HepG2 (cell line): ENCODE results near the gene ANKRD22. TPM values are rescaled to one million over a fixed set of nuclear protein-coding genes. Genes with fewer than 3 reads are reported as not detected.

Experiments used
- SP2 ChIP-seq: sonication (generic); formaldehyde crosslinking; IDR thresholded peaks from 2 replicates; pipeline ENCODE4 v1.5.1; 2020; ENCODE audit warnings: mild to moderate bottlenecking, missing genetic modification reagents
- SRSF9 ChIP-seq: fragments of 200-400 bp; formaldehyde crosslinking; IDR thresholded peaks from 2 replicates; pipeline ENCODE4 v1.6.1; 2018; ENCODE audit warnings: borderline replicate concordance, mild to moderate bottlenecking, low read depth, low read length; ENCODE audit not compliant: insufficient read depth, poor library complexity, severe bottlenecking
- ZBTB40 ChIP-seq, 2 experiments: fragments of 450-650 bp in 1 of 2; sonication (generic) in 1 of 2; formaldehyde crosslinking in 1 of 2; IDR thresholded peaks; 2 replicates each; pipeline versions ENCODE4 v1.6.1 to v1.8.0; 2016 to 2022; ENCODE audit warnings: antibody characterized with exemption in 1 of 2, mild to moderate bottlenecking in 1 of 2, missing genetic modification reagents in 1 of 2
- polyA plus RNA-seq, 8 experiments: library from polyadenylated mRNA; depleted of rRNA in 3 of 8; stranded (reverse) in 7 of 8; unstranded in 1 of 8; fragments of >200 nt; fragmentation: Illumina TruSeq in 4 of 8; extraction: Trizol in 4 of 8; gene quantifications; 2 replicates each; pipeline versions ENCODE4 v1.2.1 to v1.2.3, GENCODE V29; 2011 to 2016; ENCODE audit warnings: low read depth in 4 of 8, missing spikeins in 1 of 8, mixed read lengths in 1 of 8; ENCODE audit not compliant: insufficient read depth in 1 of 8
- total RNA-seq, 5 experiments: library from RNA; depleted of rRNA; stranded (reverse); fragments of >200 nt; fragmentation: Illumina TruSeq; extraction: Trizol; gene quantifications; 2 replicates each; pipeline ENCODE4 v1.2.3, GENCODE V29; 2016; ENCODE audit warnings: low read depth in 1 of 5

ANKRD22 gene
- total and polyA plus RNA-seq, 2 of the 13 experiments (the other 11 are each of a cell fraction or from before 2014, with no cell fraction given), result not detected

GRCh38 chr10:88879534-88880281 is 28.1 kb upstream of the ANKRD22 start, which contains the start of gene STAMBPL1 (continued):
- TF ChIP-seq ZBTB40 (IDR thresholded peaks at IDR 0.05) (no peak), ZBTB40 (CRISPR knock-in tag; IDR thresholded peaks at IDR 0.05) (peak; percentile 9; the same call in 1 of the 2 replicates), SP2 (0 out of 2 replicates have a peak, but pooled peaks have one; percentile 7), SRSF9 (no peak)
